NCI-H2029 (cell line): ENCODE measurements around the gene MEGF10.
"Not testable (repeated sequence)": the region's sequence is repeated elsewhere in the genome, so short reads cannot be mapped to it uniquely, and the experiment has no call there.

Experiments
- DNase-seq: peaks from one replicate; lab custom pipeline; 2025; lab: John Stamatoyannopoulos, UW

MEGF10 gene

DNA sequence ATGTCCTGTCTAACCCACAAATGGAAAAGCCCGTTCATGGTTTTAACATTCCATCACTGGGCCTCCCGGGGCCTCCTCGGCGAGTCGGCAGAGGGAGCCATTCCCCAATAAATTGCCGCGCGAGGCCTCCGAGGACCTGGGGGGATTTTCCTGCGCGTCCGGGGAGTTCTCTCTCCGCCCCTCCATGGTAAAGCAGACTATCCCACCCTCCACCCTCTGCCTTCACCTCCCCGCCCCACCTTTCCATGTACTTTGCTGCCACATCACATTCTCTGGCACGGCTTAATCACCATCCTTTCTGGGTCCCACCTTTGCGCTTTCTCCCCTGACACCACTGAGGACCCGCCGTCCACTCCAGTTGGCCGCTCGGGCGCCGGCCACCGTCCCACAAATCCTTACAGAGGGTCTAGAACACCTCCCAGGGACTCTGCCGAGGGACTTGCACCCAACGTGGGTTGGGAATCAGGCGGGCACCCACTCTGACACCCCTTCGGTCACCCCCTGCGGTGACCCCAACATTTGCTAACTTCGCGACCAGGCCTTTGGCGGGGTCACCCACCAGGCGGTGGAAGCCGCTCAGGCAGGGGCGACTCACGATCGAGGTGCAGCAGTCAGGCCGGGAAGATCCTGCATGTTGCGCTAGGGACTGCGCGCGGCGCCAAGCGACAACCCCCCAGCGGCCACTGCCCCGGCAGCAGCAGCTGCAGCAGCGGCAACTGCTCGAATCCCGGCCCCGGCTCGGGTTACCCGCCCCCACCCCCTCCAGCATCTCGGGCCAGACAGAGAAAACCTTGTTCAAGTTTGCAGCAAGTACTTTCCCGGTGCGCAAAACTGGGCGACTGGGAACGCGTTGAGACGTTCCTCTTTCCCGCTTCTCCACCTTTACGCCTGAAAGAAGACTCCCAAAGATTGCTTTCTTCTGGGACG is at the start of gene MEGF10:
Gene MEGF10 (plus strand): TSS at position 778 of the 927 bp plus-strand sequence. CDS start 40,513 bp downstream, outside the sequence.
- DNase-seq: no peak

DNA sequence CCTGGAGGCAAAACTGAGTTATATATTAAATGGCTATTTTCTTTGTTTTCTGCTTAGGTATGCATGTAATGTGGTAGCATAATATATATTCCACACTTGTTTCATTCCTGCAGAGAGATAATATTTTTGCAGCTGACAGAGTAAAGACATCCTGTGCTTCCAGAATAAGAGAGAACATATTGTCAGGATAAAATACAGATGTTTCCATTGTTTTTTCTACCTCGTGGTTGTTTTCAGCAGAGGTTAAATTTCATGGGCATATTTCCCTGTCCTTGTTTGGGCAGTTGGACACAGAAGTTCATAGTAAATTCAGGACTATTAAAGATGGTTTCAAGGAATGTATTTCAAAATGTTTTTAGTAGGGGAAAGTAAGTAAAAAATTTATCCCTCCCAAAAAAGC is 47.6 kb upstream of the MEGF10 start:
- no peak for DNase-seq

GRCh38 chr5:127254729-127255284 is 35.8 kb upstream of the MEGF10 start:
- no peak for DNase-seq

DNA sequence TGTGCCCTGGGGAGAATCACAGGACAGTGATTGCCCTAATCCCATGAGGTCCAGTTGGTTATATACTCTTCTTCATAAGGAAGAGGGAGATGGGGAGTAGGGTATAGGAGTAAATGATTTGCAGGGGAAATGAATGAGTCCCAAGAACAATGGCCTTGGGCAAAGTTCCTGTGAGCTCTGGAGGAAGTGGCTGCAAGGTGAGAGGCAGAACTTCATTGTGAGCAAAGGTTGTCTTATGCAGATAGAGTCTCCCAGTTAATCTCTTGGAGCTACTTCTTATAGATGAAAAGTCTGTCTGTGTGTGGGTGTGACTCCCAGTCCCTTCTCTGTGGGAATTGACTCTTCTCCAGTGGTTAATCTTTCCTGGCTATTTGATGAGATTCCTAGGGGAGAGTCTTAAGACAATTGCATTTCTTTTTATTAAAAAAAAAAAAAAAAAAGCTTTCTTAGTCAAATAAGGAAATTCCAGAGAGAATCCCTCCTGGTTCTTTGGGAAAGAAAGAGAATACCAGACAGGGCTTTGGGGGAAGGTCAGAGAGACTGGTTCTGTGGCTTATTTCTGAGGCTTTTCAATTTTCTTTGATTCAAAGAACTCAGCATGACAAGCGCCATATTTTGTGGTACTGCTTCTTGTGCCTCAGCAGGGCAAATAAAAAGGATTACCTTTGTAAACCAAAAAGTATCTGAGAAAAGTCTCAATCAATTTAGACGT is 33.6 kb upstream of the MEGF10 start:
- no peak for DNase-seq

GRCh38 chr5:127260686-127261085 is 29.9 kb upstream of the MEGF10 start:
- no peak for DNase-seq

GRCh38 chr5:127265473-127265872 is 25.1 kb upstream of the MEGF10 start:
- not testable (repeated sequence) for DNase-seq

DNA sequence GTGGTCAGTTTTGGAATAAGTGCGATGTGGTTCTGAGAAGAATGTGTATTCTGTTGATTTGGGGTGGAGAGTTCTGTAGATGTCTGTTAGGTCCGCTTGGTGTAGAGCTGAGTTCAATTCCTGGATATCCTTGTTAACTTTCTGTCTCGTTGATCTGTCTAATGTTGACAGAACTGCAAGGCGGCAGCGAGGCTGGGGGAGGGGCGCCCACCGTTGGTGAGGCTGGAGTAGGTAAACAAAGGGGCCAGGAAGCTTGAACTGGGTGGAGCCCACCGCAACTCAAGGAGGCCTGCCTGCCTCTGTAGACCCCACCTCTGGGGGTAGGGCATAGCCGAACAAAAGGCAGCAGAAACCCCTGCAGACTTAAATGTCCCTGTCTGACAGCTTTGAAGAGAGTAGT is 22.3 kb upstream of the MEGF10 start:
- not testable (repeated sequence) for DNase-seq

DNA sequence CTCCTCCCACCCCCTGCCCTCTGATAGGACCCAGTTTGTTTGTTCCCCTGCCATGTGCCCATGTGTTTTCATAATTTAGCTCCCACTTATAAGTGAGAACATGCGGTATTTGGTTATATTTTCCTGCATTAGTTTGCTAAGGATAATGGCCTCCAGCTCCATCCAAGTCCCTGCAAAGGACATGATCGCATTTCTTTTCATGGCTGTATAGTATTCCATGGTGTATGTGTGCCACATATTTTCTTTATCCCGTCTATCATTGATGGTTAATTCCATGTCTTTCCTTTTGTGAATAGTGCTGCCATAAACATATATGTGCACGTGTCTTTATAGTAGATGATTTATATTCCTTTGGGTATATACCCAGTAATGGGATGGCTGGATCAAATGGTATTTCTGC is 19.9 kb upstream of the MEGF10 start:
- DNase-seq: not testable (repeated sequence)

DNA sequence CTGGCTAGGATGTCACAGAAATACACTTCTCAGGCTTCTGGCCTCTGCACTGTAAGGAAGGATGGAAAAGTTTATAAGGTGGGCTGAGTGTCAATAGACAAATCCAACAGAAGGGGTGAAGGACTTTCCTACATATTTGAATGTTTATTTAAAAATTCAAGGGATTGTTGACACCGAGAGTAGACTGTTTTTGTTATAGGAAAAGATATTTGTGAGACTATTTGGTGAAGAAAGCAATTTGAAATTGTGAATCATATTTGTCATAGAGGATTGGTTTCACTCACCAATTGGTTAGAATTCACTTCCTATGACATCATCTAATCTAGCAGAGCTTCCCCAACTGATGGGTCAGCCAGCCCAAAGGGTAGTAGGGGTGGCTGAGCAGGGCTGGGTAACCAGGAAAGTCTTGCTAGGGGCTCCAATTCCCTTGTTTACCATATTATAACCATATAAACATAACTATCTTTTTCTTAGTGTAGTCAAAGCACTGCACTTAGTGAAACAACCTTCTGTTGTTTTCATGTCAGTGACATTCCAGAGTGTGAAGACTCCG is 14.9 kb upstream of the MEGF10 start:
- DNase-seq: no peak

- no peak for DNase-seq
Observed at GRCh38 chr5:127280491-127281220, 9.9 kb upstream of the MEGF10 start.

DNA sequence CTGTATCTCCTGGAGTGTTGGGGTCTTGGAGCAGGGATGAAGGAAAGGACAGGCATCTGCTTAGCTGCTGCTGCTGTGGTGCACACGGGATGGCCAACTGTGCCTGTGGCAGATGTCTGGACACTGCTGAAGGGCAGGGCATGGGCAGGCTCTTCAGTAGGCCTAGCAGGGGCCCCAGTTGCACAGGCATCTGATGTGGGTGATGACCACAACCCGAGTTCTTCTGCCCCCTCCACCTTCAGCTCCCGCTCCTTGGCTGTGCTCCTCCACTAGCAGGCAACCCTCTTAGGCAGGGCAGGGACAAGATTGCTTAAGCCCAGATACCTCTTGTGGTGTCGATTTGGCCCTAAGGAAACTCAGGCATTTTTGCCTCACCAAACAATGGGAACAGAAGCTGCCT is 9.0 kb upstream of the MEGF10 start:
- no peak for DNase-seq

DNA sequence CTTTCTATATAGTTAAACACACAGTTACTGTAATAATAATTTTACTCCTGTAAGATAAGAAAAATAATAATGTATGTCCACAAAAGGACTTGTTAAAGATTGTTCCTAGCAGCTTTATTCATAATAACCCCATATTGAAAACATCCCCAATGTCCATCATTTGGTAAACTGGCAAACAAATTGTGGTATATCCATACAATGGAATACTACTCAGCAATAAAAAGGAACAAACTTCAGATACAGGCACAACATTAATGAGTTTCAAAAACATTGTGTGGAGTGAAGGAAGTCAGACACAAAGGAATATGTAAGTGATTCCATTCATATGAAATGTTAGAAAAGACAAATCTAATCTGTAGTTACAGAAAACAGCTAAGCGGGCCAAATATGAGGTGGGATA is 1.9 kb upstream of the MEGF10 start:
- DNase-seq: no peak

- no peak for DNase-seq
Observed at GRCh38 chr5:127290946-127291693, 524 bp downstream of the MEGF10 start.

- no peak for DNase-seq
Observed at GRCh38 chr5:127292030-127292735, 1.6 kb downstream of the MEGF10 start.

- DNase-seq: no peak
Observed at GRCh38 chr5:127293373-127293772, 2.8 kb downstream of the MEGF10 start.

- no peak for DNase-seq
Observed at GRCh38 chr5:127294829-127295228, 4.2 kb downstream of the MEGF10 start.

DNA sequence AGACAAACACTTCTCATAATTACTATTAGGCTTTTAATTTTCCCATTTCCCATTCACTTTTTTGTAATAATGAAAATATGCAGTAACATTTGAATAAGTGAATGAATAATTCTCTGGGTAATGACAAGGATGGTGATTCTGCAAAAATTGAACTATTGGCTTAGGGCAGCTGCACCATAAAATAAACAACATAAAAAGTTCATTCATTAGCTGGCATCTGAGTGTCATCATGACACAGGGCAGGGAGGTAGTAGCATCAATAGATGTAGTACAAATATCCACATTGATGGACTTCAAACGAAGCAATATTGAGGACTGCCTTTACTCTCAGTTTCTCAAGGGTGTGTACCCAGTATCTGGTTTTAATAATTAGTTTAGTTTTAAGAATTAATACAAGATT is 4.9 kb downstream of the MEGF10 start:
- DNase-seq: no peak

DNA sequence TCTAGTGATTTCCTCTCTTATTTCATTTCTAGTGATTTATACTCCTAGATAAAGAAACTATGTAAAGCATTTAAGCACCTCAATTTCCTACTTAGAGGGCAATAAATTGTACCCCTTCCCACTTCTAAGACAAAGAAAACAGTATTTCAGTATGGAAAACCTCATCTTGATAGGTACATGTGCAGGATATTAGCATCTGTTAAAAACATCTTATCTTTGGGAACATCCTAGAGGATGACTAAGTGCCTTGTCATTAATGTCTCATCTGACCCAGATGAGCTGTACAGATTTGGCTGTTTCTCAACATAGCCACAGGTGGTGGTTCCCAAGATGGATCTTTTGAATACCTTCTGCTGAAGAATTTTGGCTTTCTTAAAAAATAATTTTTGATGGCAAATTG is 5.7 kb downstream of the MEGF10 start:
- DNase-seq: no peak

DNA sequence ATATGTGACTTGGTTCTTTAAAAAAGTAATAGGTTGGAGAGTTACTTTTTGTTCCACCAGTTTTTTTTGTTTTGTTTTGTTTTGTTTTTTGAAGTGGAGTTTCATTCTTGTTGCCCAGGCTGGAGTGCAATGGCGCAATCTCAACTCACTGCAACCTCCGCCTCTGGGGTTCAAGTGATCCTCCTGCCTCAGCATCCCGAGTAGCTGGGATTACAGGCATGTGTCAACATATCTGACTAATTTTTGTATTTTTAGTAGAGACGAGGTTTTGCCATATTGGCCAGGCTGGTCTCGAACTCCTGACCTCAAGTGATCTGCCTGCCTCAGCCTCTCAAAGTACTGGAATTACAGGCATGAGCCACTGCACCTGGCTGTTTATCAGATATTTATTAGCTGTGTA is 6.3 kb downstream of the MEGF10 start:
- DNase-seq: not testable (repeated sequence)

DNA sequence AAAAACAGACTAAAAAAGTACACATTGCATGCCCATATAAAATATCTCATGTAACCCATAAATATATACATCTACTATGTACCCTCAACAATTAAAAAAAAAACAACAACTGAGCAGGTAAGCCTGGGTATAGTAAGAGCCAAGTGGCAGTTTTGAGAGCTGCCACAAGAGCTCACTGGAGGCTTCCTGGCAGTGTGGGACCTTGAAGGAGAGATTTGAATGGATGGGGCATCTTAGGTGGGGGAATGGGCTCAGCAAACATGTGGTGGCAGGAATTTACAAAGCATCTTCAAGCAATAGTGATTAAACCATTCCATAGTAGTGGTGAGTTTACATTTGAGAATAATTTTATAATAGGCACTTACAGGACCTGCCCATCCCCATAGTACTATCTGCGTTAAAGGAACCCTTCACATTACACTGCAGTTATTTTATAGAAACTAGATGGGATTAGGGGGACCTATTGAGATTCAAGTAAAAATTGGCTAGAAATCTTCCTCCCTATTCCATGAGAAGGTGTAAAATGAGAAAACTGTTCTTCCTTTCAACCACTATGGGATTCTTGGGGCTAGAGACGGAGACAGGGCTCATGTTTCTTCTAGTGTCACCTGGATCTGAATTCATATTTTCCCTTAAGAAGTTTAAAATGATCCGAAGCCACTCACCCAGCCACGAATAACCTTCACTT is 6.9 kb downstream of the MEGF10 start:
- DNase-seq: no peak
